ENCODE results near the gene SPTAN1.

Gene SPTAN1

GRCh38 chr9:128575469-128575868, 23.1 kb downstream of the SPTAN1 start:
- Histone ChIP-seq H3K36me3 (replicated peaks in 1 of 2; ENCODE audit: control insufficient read depth in 2 of 2, insufficient read depth in 2 of 2, low read length in 2 of 2) (peaks cover 48 to 93% of the 10 kb centered on the region in 2 donors), H2BK120ac (ENCODE audit: low read depth, low read length) (no peak overlapping the region), H4K8ac (ENCODE audit: low read depth, low read length) (no peak overlapping the region), H3K9me3 (replicated peaks in 1 of 2; ENCODE audit: control insufficient read depth in 2 of 2, insufficient read depth in 1 of 2, low read depth in 1 of 2, low read length in 2 of 2) (no peaks in the 10 kb centered on the region), H2BK5ac (ENCODE audit: low read length) (no peak overlapping the region), H3K4me1 (ENCODE audit: control insufficient read depth in 2 of 2, insufficient read depth in 1 of 2, low read depth in 1 of 2, low read length in 2 of 2) (no peaks in the 10 kb centered on the region), H3K27ac (replicated peaks; ENCODE audit: low read length) (no peak overlapping the region), H3K18ac (ENCODE audit: low read length) (no peak overlapping the region), H2AK5ac (ENCODE audit: low read depth, low read length) (no peak overlapping the region), H2BK15ac (ENCODE audit: low read length) (no peak overlapping the region), H3K79me1 (ENCODE audit: low read depth, low read length) (peaks cover 3% of the 10 kb centered on the region), H3K14ac (ENCODE audit: low read length) (no peak overlapping the region), H3K9ac (ENCODE audit: low read depth, low read length, poor library complexity) (no peak overlapping the region), H2AFZ (ENCODE audit: low read length) (no peak overlapping the region), H3K23ac (ENCODE audit: low read depth, low read length, poor library complexity) (no peak overlapping the region), H3K4me2 (ENCODE audit: insufficient read depth, low read length, poor library complexity, severe bottlenecking) (no peak overlapping the region), H3K27me3 (ENCODE audit: control insufficient read depth in 3 of 3, insufficient read depth in 3 of 3, low read depth in 1 of 3, low read length in 3 of 3) (no peaks in the 10 kb centered on the region), H3K4ac (ENCODE audit: low read length) (no peak overlapping the region), H3K4me3 (ENCODE audit: low read length in 2 of 2) (no peak overlapping the region), H2BK12ac (ENCODE audit: low read length) (no peak overlapping the region), H4K91ac (ENCODE audit: low read depth, low read length, poor library complexity) (no peak overlapping the region)
- WGBS, 2 donors (ENCODE audit: extremely low coverage in 2 of 2, insufficient read length in 2 of 2, insufficient replicate concordance in 1 of 2) = no CpG with 5 or more reads among the region's 4 CpGs
- no peak for DNase-seq (ENCODE audit: low spot score)

GRCh38 chr9:128575916-128576315, 23.5 kb downstream of the SPTAN1 start:
- H3K27ac ChIP-seq (replicated peaks; ENCODE audit: low read length) = no peak overlapping the region
- H3K4ac ChIP-seq (ENCODE audit: low read length) = no peak overlapping the region
- H3K4me3 ChIP-seq (ENCODE audit: low read length in 2 of 2) = no peak overlapping the region
- no peak overlapping the region for H4K91ac ChIP-seq (ENCODE audit: low read depth, low read length, poor library complexity)
- H3K79me1 ChIP-seq (ENCODE audit: low read depth, low read length) = peaks cover 3% of the 10 kb centered on the region
- no peak overlapping the region for H3K18ac ChIP-seq (ENCODE audit: low read length)
- H3K36me3 ChIP-seq (replicated peaks in 1 of 2; ENCODE audit: control insufficient read depth in 2 of 2, insufficient read depth in 2 of 2, low read length in 2 of 2) = peaks cover 52 to 97% of the 10 kb centered on the region in 2 donors
- no peak overlapping the region for H2AK5ac ChIP-seq (ENCODE audit: low read depth, low read length)
- no peak overlapping the region for H2BK12ac ChIP-seq (ENCODE audit: low read length)
- H3K14ac ChIP-seq (ENCODE audit: low read length) = no peak overlapping the region
- H2BK15ac ChIP-seq (ENCODE audit: low read length) = no peak overlapping the region
- no peak overlapping the region for H2AFZ ChIP-seq (ENCODE audit: low read length)
- no peak overlapping the region for H2BK120ac ChIP-seq (ENCODE audit: low read depth, low read length)
- H3K4me2 ChIP-seq (ENCODE audit: insufficient read depth, low read length, poor library complexity, severe bottlenecking) = no peak overlapping the region
- no peak overlapping the region for H4K8ac ChIP-seq (ENCODE audit: low read depth, low read length)
- no peaks in the 10 kb centered on the region for H3K9me3 ChIP-seq (replicated peaks in 1 of 2; ENCODE audit: control insufficient read depth in 2 of 2, insufficient read depth in 1 of 2, low read depth in 1 of 2, low read length in 2 of 2)
- H3K27me3 ChIP-seq (ENCODE audit: control insufficient read depth in 3 of 3, insufficient read depth in 3 of 3, low read depth in 1 of 3, low read length in 3 of 3) = no peaks in the 10 kb centered on the region
- no peak for DNase-seq (ENCODE audit: low spot score)
- no peaks in the 10 kb centered on the region for H3K4me1 ChIP-seq (ENCODE audit: control insufficient read depth in 2 of 2, insufficient read depth in 1 of 2, low read depth in 1 of 2, low read length in 2 of 2)
- no peak overlapping the region for H2BK5ac ChIP-seq (ENCODE audit: low read length)
- WGBS, 2 donors (ENCODE audit: extremely low coverage in 2 of 2, insufficient read length in 2 of 2, insufficient replicate concordance in 1 of 2) = no CpG with 5 or more reads among the region's 2 CpGs
- H3K23ac ChIP-seq (ENCODE audit: low read depth, low read length, poor library complexity) = no peak overlapping the region
- no peak overlapping the region for H3K9ac ChIP-seq (ENCODE audit: low read depth, low read length, poor library complexity)

GRCh38 chr9:128577206-128577605, 24.8 kb downstream of the SPTAN1 start:
- Histone ChIP-seq H3K9me3 (replicated peaks in 1 of 2; ENCODE audit: control insufficient read depth in 2 of 2, insufficient read depth in 1 of 2, low read depth in 1 of 2, low read length in 2 of 2) (no peaks in the 10 kb centered on the region), H3K4me3 (ENCODE audit: low read length in 2 of 2) (no peak overlapping the region), H3K4ac (ENCODE audit: low read length) (no peak overlapping the region), H3K9ac (ENCODE audit: low read depth, low read length, poor library complexity) (no peak overlapping the region), H3K27ac (replicated peaks; ENCODE audit: low read length) (no peak overlapping the region), H3K18ac (ENCODE audit: low read length) (no peak overlapping the region), H2BK15ac (ENCODE audit: low read length) (no peak overlapping the region), H2BK120ac (ENCODE audit: low read depth, low read length) (no peak overlapping the region), H3K79me1 (ENCODE audit: low read depth, low read length) (peaks cover 3% of the 10 kb centered on the region), H4K8ac (ENCODE audit: low read depth, low read length) (no peak overlapping the region), H3K4me2 (ENCODE audit: insufficient read depth, low read length, poor library complexity, severe bottlenecking) (no peak overlapping the region), H3K4me1 (ENCODE audit: control insufficient read depth in 2 of 2, insufficient read depth in 1 of 2, low read depth in 1 of 2, low read length in 2 of 2) (no peaks in the 10 kb centered on the region), H4K91ac (ENCODE audit: low read depth, low read length, poor library complexity) (no peak overlapping the region), H3K14ac (ENCODE audit: low read length) (no peak overlapping the region), H3K23ac (ENCODE audit: low read depth, low read length, poor library complexity) (no peak overlapping the region), H2BK12ac (ENCODE audit: low read length) (no peak overlapping the region), H3K27me3 (ENCODE audit: control insufficient read depth in 3 of 3, insufficient read depth in 3 of 3, low read depth in 1 of 3, low read length in 3 of 3) (no peaks in the 10 kb centered on the region), H2AFZ (ENCODE audit: low read length) (no peak overlapping the region), H3K36me3 (replicated peaks in 1 of 2; ENCODE audit: control insufficient read depth in 2 of 2, insufficient read depth in 2 of 2, low read length in 2 of 2) (peaks cover 54 to 99% of the 10 kb centered on the region in 2 donors), H2AK5ac (ENCODE audit: low read depth, low read length) (no peak overlapping the region), H2BK5ac (ENCODE audit: low read length) (no peak overlapping the region)
- no CpG with 5 or more reads among the region's 8 CpGs for WGBS, 2 donors (ENCODE audit: extremely low coverage in 2 of 2, insufficient read length in 2 of 2, insufficient replicate concordance in 1 of 2)
- DNase-seq (ENCODE audit: low spot score) = no peak

GRCh38 chr9:128579194-128579593, 26.8 kb downstream of the SPTAN1 start:
- no peak overlapping the region for H3K4me2 ChIP-seq (ENCODE audit: insufficient read depth, low read length, poor library complexity, severe bottlenecking)
- no peak for DNase-seq (ENCODE audit: low spot score)
- H3K9me3 ChIP-seq (replicated peaks in 1 of 2; ENCODE audit: control insufficient read depth in 2 of 2, insufficient read depth in 1 of 2, low read depth in 1 of 2, low read length in 2 of 2) = no peaks in the 10 kb centered on the region
- no peak overlapping the region for H2BK5ac ChIP-seq (ENCODE audit: low read length)
- H3K14ac ChIP-seq (ENCODE audit: low read length) = no peak overlapping the region
- no peak overlapping the region for H2BK12ac ChIP-seq (ENCODE audit: low read length)
- H3K23ac ChIP-seq (ENCODE audit: low read depth, low read length, poor library complexity) = no peak overlapping the region
- H3K4me1 ChIP-seq (ENCODE audit: control insufficient read depth in 2 of 2, insufficient read depth in 1 of 2, low read depth in 1 of 2, low read length in 2 of 2) = no peaks in the 10 kb centered on the region
- no peak overlapping the region for H3K18ac ChIP-seq (ENCODE audit: low read length)
- no peak overlapping the region for H2BK15ac ChIP-seq (ENCODE audit: low read length)
- H3K36me3 ChIP-seq (replicated peaks in 1 of 2; ENCODE audit: control insufficient read depth in 2 of 2, insufficient read depth in 2 of 2, low read length in 2 of 2) = peaks cover 63 to 100% of the 10 kb centered on the region in 2 donors
- WGBS, 2 donors (ENCODE audit: extremely low coverage in 2 of 2, insufficient read length in 2 of 2, insufficient replicate concordance in 1 of 2) = no CpG with 5 or more reads among the region's 1 CpG
- H3K27ac ChIP-seq (replicated peaks; ENCODE audit: low read length) = no peak overlapping the region
- H3K4ac ChIP-seq (ENCODE audit: low read length) = no peak overlapping the region
- H2BK120ac ChIP-seq (ENCODE audit: low read depth, low read length) = no peak overlapping the region
- H3K9ac ChIP-seq (ENCODE audit: low read depth, low read length, poor library complexity) = no peak overlapping the region
- no peak overlapping the region for H4K91ac ChIP-seq (ENCODE audit: low read depth, low read length, poor library complexity)
- no peak overlapping the region for H3K4me3 ChIP-seq (ENCODE audit: low read length in 2 of 2)
- no peak overlapping the region for H2AK5ac ChIP-seq (ENCODE audit: low read depth, low read length)
- H3K79me1 ChIP-seq (ENCODE audit: low read depth, low read length) = no peaks in the 10 kb centered on the region
- no peak overlapping the region for H2AFZ ChIP-seq (ENCODE audit: low read length)
- no peak overlapping the region for H4K8ac ChIP-seq (ENCODE audit: low read depth, low read length)
- no peaks in the 10 kb centered on the region for H3K27me3 ChIP-seq (ENCODE audit: control insufficient read depth in 3 of 3, insufficient read depth in 3 of 3, low read depth in 1 of 3, low read length in 3 of 3)
